ENCODE data around the gene CD36. TPM values are rescaled to one million over a fixed set of nuclear protein-coding genes. Genes with fewer than 3 reads are reported as not detected.

CD36 gene
- 0.29 and 0.51 TPM in 2 replicates for polyA plus RNA-seq (2011; rRNA removed)
- polyA minus RNA-seq (2011; rRNA and poly(A)+ RNA removed) = 0.09 and 0.39 TPM in 2 replicates

GRCh38 chr7:80637911-80638765 is at the start of gene CD36:
Gene CD36, plus strand, starts transcription at chr7:80638642. Its CDS starts 8,099 bp downstream, at chr7:80646741.
- no peak for DNase-seq (ENCODE audit: low read depth, low spot score)
- ChIA-PET POLR2A (no interaction called here), CTCF (no interaction called here)
- TF ChIP-seq, protein P1, sequence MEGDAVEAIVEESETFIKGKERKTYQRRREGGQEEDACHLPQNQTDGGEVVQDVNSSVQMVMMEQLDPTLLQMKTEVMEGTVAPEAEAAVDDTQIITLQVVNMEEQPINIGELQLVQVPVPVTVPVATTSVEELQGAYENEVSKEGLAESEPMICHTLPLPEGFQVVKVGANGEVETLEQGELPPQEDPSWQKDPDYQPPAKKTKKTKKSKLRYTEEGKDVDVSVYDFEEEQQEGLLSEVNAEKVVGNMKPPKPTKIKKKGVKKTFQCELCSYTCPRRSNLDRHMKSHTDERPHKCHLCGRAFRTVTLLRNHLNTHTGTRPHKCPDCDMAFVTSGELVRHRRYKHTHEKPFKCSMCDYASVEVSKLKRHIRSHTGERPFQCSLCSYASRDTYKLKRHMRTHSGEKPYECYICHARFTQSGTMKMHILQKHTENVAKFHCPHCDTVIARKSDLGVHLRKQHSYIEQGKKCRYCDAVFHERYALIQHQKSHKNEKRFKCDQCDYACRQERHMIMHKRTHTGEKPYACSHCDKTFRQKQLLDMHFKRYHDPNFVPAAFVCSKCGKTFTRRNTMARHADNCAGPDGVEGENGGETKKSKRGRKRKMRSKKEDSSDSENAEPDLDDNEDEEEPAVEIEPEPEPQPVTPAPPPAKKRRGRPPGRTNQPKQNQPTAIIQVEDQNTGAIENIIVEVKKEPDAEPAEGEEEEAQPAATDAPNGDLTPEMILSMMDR (IDR thresholded peaks at IDR 0.05; ENCODE audit: low read depth, low read length) = no peak
- H3K4me3 ChIP-seq (ENCODE audit: low read depth, low read length) = no peak within 1 kb of the TSS
- no peaks in the 10 kb centered on the region for H3K9me3 ChIP-seq (ENCODE audit: control insufficient read depth, insufficient read depth, low read length)
- no peak within 1 kb of the TSS for H3K27ac ChIP-seq (ENCODE audit: low read depth, low read length)
- no peaks in the 10 kb centered on the region for H3K27me3 ChIP-seq (ENCODE audit: control insufficient read depth, insufficient read depth, low read length)

DNA sequence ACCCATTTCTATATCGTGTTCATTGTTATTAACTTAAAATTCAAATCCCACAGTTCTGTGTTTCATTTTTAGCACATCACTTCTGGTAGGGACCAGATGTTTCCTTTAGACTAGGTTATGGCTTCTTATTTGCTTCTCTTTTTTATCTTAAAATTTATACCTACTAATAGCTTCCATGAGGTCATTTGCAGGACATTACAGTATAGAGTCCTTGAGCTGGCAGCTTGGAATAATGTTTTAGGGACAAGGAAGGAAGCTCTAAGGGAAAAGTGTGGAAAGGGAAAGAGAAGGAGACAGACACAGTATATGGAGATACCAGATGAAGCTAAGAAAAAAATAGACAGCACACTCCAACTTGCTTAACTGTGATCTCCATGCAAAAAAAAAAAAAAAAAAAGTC is 48.8 kb upstream of the CD36 start:
- TF ChIP-seq, protein P1 (IDR thresholded peaks at IDR 0.05; ENCODE audit: low read depth, low read length) = no peak

GRCh38 chr7:80591654-80592053 is 46.8 kb upstream of the CD36 start:
- no peak for DNase-seq (ENCODE audit: low read depth, low spot score)
- ChIA-PET CTCF (interaction anchor here (1.1 kb wide), 1 partner anchor 163 kb away, joined by 3 read pairs; no protein-coding TSS in a partner anchor), POLR2A (no interaction called here)
- Histone ChIP-seq H3K9me3 (ENCODE audit: control insufficient read depth, insufficient read depth, low read length) (no peaks in the 10 kb centered on the region; the same call in 1 of the 2 replicates), H3K27ac (ENCODE audit: low read depth, low read length) (no peak overlapping the region), H3K27me3 (ENCODE audit: control insufficient read depth, insufficient read depth, low read length) (no peaks in the 10 kb centered on the region), H3K4me3 (ENCODE audit: low read depth, low read length) (no peak overlapping the region)
- TF ChIP-seq, protein P1 (IDR thresholded peaks at IDR 0.05; ENCODE audit: low read depth, low read length) = no peak

More for the DNA sequence above, 48.8 kb upstream of the CD36 start:
- H3K4me3 ChIP-seq (ENCODE audit: low read depth, low read length) = no peak overlapping the region
- no peaks in the 10 kb centered on the region for H3K27me3 ChIP-seq (ENCODE audit: control insufficient read depth, insufficient read depth, low read length)
- no peaks in the 10 kb centered on the region; the same call in 1 of the 2 replicates for H3K9me3 ChIP-seq (ENCODE audit: control insufficient read depth, insufficient read depth, low read length)
- DNase-seq (ENCODE audit: low read depth, low spot score) = no peak
- H3K27ac ChIP-seq (ENCODE audit: low read depth, low read length) = no peak overlapping the region
- ChIA-PET POLR2A (interaction anchor here (0.6 kb wide), 1 partner anchor 47 kb away, joined by 4 read pairs; no protein-coding TSS in a partner anchor), CTCF (no interaction called here)

- TF ChIP-seq, protein P1 (IDR thresholded peaks at IDR 0.05; ENCODE audit: low read depth, low read length) = no peak
- Histone ChIP-seq H3K27me3 (ENCODE audit: control insufficient read depth, insufficient read depth, low read length) (no peaks in the 10 kb centered on the region), H3K9me3 (ENCODE audit: control insufficient read depth, insufficient read depth, low read length) (no peaks in the 10 kb centered on the region; the same call in 1 of the 2 replicates), H3K4me3 (ENCODE audit: low read depth, low read length) (no peak overlapping the region), H3K27ac (ENCODE audit: low read depth, low read length) (no peak overlapping the region)
- ChIA-PET POLR2A (no interaction called here), CTCF (no interaction called here)
- DNase-seq (ENCODE audit: low read depth, low spot score) = no peak
Observed at GRCh38 chr7:80593869-80594586, 44.4 kb upstream of the CD36 start.
